ENCODE results near the gene RAP2A. TPM values are rescaled to one million over a fixed set of nuclear protein-coding genes. Genes with fewer than 3 reads are reported as not detected.
A peak's percentile ranks its signal among the peaks of the same experiment; 100 is the strongest.

The RAP2A gene
- total RNA-seq, 4 donors from 2014 or later = 7.9 to 76.9 (median 24.2) TPM

GRCh38 chr13:97429681-97430081, 4.3 kb upstream of the RAP2A start:
- Histone ChIP-seq H3K36me3 (no peaks in the 10 kb centered on the region), H3K27me3 (no peaks in the 10 kb centered on the region), H3K9me3 (no peaks in the 10 kb centered on the region), H3K27ac (peak overlapping the region in 1 of 2 donors; percentile 28), H3K4me3 (no peak overlapping the region), H3K4me1 (no peaks in the 10 kb centered on the region)
- TF ChIP-seq CTCF (IDR thresholded peaks at IDR 0.05) (no peak), POLR2A (IDR thresholded peaks at IDR 0.05) (no peak)
- DNase-seq = no peak
- intact Hi-C loops (cut with DNase I; ENCODE audit: low total_unique reads) = no loop called here

GRCh38 chr13:97430296-97430695, 3.7 kb upstream of the RAP2A start:
- Histone ChIP-seq H3K36me3 (no peaks in the 10 kb centered on the region), H3K4me1 (no peaks in the 10 kb centered on the region), H3K4me3 (no peak overlapping the region), H3K27ac (peak overlapping the region in 1 of 2 donors; percentile 28), H3K27me3 (no peaks in the 10 kb centered on the region), H3K9me3 (no peaks in the 10 kb centered on the region)
- intact Hi-C loops (cut with DNase I; ENCODE audit: low total_unique reads) = no loop called here
- TF ChIP-seq CTCF (IDR thresholded peaks at IDR 0.05) = no peak
- TF ChIP-seq POLR2A (IDR thresholded peaks at IDR 0.05) = no peak
- DNase-seq = no peak

- DNase-seq = no peak
- intact Hi-C loops (cut with DNase I; ENCODE audit: low total_unique reads) = no loop called here
- Histone ChIP-seq H3K27ac (no peak overlapping the region), H3K36me3 (no peaks in the 10 kb centered on the region), H3K9me3 (no peaks in the 10 kb centered on the region), H3K4me1 (no peaks in the 10 kb centered on the region), H3K27me3 (no peaks in the 10 kb centered on the region), H3K4me3 (no peak overlapping the region)
- TF ChIP-seq CTCF (IDR thresholded peaks at IDR 0.05) (no peak), POLR2A (IDR thresholded peaks at IDR 0.05) (no peak)
Measured at GRCh38 chr13:97431171-97431764, 2.7 kb upstream of the RAP2A start.

GRCh38 chr13:97432232-97432916, 1.6 kb upstream of the RAP2A start:
- Histone ChIP-seq H3K27ac (peak overlapping the region; percentile 100), H3K36me3 (no peaks in the 10 kb centered on the region), H3K4me1 (no peaks in the 10 kb centered on the region), H3K4me3 (peak overlapping the region; percentile 99 to 100), H3K27me3 (no peaks in the 10 kb centered on the region), H3K9me3 (no peaks in the 10 kb centered on the region)
- DNase-seq = no peak
- intact Hi-C loops (cut with DNase I; ENCODE audit: low total_unique reads) = no loop called here
- TF ChIP-seq CTCF (IDR thresholded peaks at IDR 0.05) (no peak), POLR2A (IDR thresholded peaks at IDR 0.05) (no peak)

GRCh38 chr13:97432917-97433726, 847 bp upstream of the RAP2A start:
- Histone ChIP-seq H3K27ac (peak overlapping the region; percentile 100), H3K4me1 (no peaks in the 10 kb centered on the region), H3K27me3 (no peaks in the 10 kb centered on the region), H3K9me3 (no peaks in the 10 kb centered on the region), H3K36me3 (no peaks in the 10 kb centered on the region), H3K4me3 (peak overlapping the region; percentile 99 to 100)
- peak; percentile 99 to 100 for DNase-seq
- peak in 1 of 4 experiments; percentile 29 for TF ChIP-seq CTCF (IDR thresholded peaks at IDR 0.05)
- TF ChIP-seq POLR2A (IDR thresholded peaks at IDR 0.05) = peak; percentile 49 to 64
- intact Hi-C loops (cut with DNase I; ENCODE audit: low total_unique reads) = no loop called here

Measured in uterus (tissue), 4 donors.